Measurements from ENCODE around the gene PTRH2.

DNA sequence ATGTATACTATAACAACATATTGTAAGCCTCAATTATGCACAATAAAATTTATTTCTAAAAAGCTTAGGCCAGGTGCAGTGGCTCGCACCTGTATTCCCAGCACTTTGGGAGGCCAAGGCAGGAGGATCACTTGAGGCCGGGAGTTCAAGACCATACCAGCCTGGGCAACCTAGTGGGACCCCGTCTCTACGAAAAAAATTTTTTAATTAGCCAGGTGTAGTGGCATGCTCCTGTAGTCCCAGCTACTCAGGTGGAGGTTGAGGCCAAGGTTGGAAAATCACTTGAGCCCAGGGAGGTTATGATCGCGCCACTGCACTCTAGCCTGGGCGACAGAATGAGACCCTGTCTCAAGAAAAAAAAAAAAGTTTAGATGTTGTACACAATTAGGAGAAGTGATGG, 45.7 kb upstream of the PTRH2 start:
- TF ChIP-seq, protein P1, sequence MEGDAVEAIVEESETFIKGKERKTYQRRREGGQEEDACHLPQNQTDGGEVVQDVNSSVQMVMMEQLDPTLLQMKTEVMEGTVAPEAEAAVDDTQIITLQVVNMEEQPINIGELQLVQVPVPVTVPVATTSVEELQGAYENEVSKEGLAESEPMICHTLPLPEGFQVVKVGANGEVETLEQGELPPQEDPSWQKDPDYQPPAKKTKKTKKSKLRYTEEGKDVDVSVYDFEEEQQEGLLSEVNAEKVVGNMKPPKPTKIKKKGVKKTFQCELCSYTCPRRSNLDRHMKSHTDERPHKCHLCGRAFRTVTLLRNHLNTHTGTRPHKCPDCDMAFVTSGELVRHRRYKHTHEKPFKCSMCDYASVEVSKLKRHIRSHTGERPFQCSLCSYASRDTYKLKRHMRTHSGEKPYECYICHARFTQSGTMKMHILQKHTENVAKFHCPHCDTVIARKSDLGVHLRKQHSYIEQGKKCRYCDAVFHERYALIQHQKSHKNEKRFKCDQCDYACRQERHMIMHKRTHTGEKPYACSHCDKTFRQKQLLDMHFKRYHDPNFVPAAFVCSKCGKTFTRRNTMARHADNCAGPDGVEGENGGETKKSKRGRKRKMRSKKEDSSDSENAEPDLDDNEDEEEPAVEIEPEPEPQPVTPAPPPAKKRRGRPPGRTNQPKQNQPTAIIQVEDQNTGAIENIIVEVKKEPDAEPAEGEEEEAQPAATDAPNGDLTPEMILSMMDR (IDR thresholded peaks at IDR 0.05) = no peak
- no peak for TF ChIP-seq POLR2A (IDR thresholded peaks at IDR 0.05)
